ENCODE results near the gene SPDYE2B.
"Not testable (repeated sequence)": the region's sequence is repeated elsewhere in the genome, so short reads cannot be mapped to it uniquely, and the experiment has no call there.

SPDYE2B gene

DNA sequence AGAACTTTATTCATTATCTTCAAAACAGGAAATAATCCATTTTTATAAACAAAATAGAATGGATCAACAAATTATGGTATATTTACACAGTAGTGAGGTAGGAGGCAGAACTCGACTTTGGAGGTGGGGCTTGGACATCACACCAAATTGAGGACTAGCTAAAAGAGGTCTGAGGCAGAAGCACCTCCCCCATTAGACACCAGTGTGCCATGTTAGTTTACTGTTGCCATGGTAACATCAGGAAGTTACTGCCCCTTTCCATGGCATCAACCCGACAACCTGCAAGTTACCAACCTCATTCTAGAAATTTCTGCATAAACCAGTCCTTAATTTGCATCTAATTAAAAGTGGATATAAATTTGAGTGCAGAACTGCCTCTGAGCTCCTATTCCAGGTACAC lies 45.9 kb downstream of the SPDYE2B start:
- H3K4me3 ChIP-seq, H3K27ac ChIP-seq: not testable (repeated sequence)

GRCh38 chr7:102697642-102698512 lies 47.8 kb downstream of the SPDYE2B start:
- not testable (repeated sequence) for H3K4me3 ChIP-seq, H3K27ac ChIP-seq

DNA sequence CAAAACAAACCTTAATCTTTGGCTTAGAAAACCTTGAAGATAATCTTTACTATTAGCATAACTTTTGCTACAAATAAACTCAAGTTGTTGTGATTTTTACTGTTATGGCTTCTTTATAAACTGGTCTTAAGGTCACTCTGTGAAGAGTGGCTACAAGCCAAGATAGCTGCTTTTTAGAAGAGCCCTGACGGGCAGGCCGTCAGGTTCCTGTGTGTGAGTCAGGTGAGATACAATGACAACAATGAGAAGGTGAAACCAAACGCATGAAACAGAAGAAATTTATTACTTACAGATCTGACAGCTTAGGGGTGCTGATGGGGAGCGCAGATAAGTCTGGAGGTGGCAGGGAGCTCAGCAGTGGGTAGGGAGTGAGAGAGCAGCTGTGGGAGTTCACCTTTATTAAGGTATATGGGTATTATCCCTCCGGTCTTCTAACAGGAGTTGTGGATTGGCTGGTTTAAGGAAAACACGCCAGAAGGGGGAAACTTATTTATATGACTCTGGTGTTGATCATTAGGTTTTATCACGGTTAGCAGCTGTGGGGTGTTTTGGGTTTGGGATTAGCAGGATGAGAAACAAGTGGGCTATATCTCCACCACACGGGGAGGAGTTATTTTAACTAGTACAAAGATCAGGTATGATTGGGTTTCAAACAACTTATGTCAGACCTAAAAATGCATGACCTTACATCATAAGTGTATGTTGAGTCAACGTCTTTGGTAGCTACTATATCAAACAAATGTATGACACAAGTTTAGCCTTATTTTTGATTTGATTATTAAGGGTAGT lies 49.0 kb downstream of the SPDYE2B start:
- not testable (repeated sequence) for H3K27ac ChIP-seq

More for the DNA sequence above, 49.0 kb downstream of the SPDYE2B start:
- H3K4me3 ChIP-seq: not testable (repeated sequence)

All from skin epidermis (tissue), 12 donors.